ENCODE data around the gene GAS2. TPM values are rescaled to one million over a fixed set of nuclear protein-coding genes. Genes with fewer than 3 reads are reported as not detected.
A peak's percentile ranks its signal among the peaks of the same experiment; 100 is the strongest.

GAS2 gene
- total RNA-seq, 3 donors from 2014 or later = 0.96 to 22.1 (median 10.2) TPM

DNA sequence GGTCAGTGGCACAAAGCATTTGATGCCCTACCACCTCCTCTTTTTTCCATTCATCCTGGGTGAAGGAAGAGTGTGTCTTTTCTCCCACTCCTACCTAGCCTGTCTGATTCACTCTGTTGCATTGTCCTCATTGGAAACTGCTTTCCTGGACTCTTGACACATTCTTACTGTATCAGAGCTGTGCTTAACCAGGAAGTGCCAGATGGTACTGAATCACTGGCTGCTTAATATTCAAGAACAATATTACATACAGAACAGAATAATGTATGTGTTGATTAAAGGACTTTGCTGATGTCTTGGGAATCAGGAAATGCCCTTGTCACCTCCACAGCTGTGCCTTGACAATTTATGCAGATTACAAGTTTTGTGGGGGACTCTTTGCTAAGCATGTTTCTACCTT, 118.8 kb downstream of the GAS2 start:
- H3K36me3 ChIP-seq = no peaks in the 10 kb centered on the region
- H3K27me3 ChIP-seq = no peaks in the 10 kb centered on the region
- intact Hi-C loops (cut with DNase I; ENCODE audit: low total_unique reads) = no loop called here
- no peaks in the 10 kb centered on the region for H3K4me1 ChIP-seq
- no peaks in the 10 kb centered on the region for H3K9me3 ChIP-seq
- TF ChIP-seq CTCF (IDR thresholded peaks at IDR 0.05) (no peak), POLR2AphosphoS5 (IDR thresholded peaks at IDR 0.05) (no peak), POLR2A (IDR thresholded peaks at IDR 0.05) (no peak)
- no peak for DNase-seq (ENCODE audit: low spot score in 2 of 2)
- H3K27ac ChIP-seq = no peak overlapping the region
- no peak overlapping the region for H3K4me3 ChIP-seq

GRCh38 chr11:22786475-22786874, 120.1 kb downstream of the GAS2 start:
- TF ChIP-seq POLR2A (IDR thresholded peaks at IDR 0.05) (no peak), POLR2AphosphoS5 (IDR thresholded peaks at IDR 0.05) (no peak), CTCF (IDR thresholded peaks at IDR 0.05) (no peak)
- DNase-seq (ENCODE audit: low spot score in 2 of 2) = no peak
- Histone ChIP-seq H3K36me3 (no peaks in the 10 kb centered on the region), H3K27ac (no peak overlapping the region), H3K9me3 (no peaks in the 10 kb centered on the region), H3K4me3 (no peak overlapping the region), H3K27me3 (no peaks in the 10 kb centered on the region), H3K4me1 (no peaks in the 10 kb centered on the region)
- intact Hi-C loops (cut with DNase I; ENCODE audit: low total_unique reads) = no loop called here

GRCh38 chr11:22787055-22787454, 120.6 kb downstream of the GAS2 start:
- intact Hi-C loops (cut with DNase I; ENCODE audit: low total_unique reads) = no loop called here
- Histone ChIP-seq H3K27me3 (no peaks in the 10 kb centered on the region), H3K4me3 (no peak overlapping the region), H3K27ac (no peak overlapping the region), H3K9me3 (no peaks in the 10 kb centered on the region), H3K36me3 (no peaks in the 10 kb centered on the region), H3K4me1 (no peaks in the 10 kb centered on the region)
- DNase-seq (ENCODE audit: low spot score in 2 of 2) = no peak
- TF ChIP-seq POLR2AphosphoS5 (IDR thresholded peaks at IDR 0.05) = no peak
- no peak for TF ChIP-seq CTCF (IDR thresholded peaks at IDR 0.05)
- no peak for TF ChIP-seq POLR2A (IDR thresholded peaks at IDR 0.05)

DNA sequence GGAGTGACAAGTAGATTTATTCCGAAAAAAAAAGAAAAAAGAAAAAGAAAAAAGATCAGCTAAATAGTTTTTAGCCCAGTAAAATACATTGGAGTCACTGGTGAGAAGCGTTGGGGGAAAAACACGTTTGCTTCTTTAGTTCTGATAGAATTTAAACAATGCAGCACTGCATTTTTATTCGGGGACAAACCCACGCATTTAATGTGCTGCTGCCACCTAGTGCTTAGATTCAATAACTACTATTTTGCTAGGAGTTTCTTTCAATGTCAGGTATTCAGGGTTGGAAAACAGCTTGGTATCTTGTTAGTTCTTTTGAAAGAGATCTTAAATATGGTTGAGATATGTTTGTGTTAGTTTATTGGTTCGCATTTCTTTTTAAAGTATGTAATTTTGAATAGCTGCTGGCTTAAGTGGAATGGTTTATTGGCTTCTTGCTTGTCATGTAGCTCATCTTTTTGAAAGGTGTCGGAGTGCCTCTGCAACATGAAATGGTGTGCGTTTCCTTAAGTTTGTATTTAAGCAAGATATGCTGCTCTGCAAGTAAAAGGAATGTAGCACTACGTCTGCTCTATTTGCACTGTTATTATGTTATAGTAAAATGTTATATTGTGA, 121.2 kb downstream of the GAS2 start:
- no peaks in the 10 kb centered on the region for H3K9me3 ChIP-seq
- DNase-seq (ENCODE audit: low spot score in 2 of 2) = no peak
- no peak for TF ChIP-seq POLR2AphosphoS5 (IDR thresholded peaks at IDR 0.05)
- TF ChIP-seq CTCF (IDR thresholded peaks at IDR 0.05) = peak in 2 of 3 donors; percentile 44 to 50
- no peak for TF ChIP-seq POLR2A (IDR thresholded peaks at IDR 0.05)
- no peak overlapping the region for H3K27ac ChIP-seq
- H3K4me3 ChIP-seq = no peak overlapping the region
- intact Hi-C loops (cut with DNase I; ENCODE audit: low total_unique reads) = no loop called here
- no peaks in the 10 kb centered on the region for H3K27me3 ChIP-seq
- H3K36me3 ChIP-seq = no peaks in the 10 kb centered on the region
- no peaks in the 10 kb centered on the region for H3K4me1 ChIP-seq

DNA sequence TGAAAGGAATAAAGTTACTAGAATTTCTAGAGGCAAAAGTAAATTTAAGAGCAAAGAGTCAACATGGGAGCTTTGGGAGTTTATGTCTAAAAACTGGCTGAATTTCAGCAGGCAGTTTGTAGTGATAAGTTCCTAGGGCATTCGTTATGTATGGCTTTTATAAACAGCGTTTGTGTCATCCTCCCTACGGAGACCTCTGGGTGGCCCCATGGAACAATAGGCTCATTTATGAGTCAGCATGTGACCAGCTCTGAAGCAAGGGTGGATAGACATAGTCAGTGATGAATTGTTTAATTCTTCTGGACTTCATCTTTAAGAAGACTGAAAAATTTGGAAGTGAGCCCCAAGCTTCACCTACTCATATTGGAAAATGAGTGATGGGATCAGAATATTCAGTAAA, 126.1 kb downstream of the GAS2 start:
- H3K27ac ChIP-seq = no peak overlapping the region

More for the DNA sequence above, 126.1 kb downstream of the GAS2 start:
- no peaks in the 10 kb centered on the region for H3K36me3 ChIP-seq
- H3K4me1 ChIP-seq = no peaks in the 10 kb centered on the region
- peak in 1 of 2 donors; percentile 18 for DNase-seq (ENCODE audit: low spot score in 2 of 2)
- no peak overlapping the region for H3K4me3 ChIP-seq
- no peak for TF ChIP-seq POLR2AphosphoS5 (IDR thresholded peaks at IDR 0.05)
- TF ChIP-seq CTCF (IDR thresholded peaks at IDR 0.05) = no peak
- no peak for TF ChIP-seq POLR2A (IDR thresholded peaks at IDR 0.05)
- no peaks in the 10 kb centered on the region for H3K27me3 ChIP-seq
- intact Hi-C loops (cut with DNase I; ENCODE audit: low total_unique reads) = no loop called here
- H3K9me3 ChIP-seq = no peaks in the 10 kb centered on the region
